ENCODE measurements around the gene FLOT1. TPM values are rescaled to one million over a fixed set of nuclear protein-coding genes. Genes with fewer than 3 reads are reported as not detected.

The FLOT1 gene
- total and polyA plus RNA-seq, 9 of the 15 experiments (the other 6 are each of a cell fraction or from before 2014, with no cell fraction given) = 11.7 to 149 (median 118) TPM

DNA sequence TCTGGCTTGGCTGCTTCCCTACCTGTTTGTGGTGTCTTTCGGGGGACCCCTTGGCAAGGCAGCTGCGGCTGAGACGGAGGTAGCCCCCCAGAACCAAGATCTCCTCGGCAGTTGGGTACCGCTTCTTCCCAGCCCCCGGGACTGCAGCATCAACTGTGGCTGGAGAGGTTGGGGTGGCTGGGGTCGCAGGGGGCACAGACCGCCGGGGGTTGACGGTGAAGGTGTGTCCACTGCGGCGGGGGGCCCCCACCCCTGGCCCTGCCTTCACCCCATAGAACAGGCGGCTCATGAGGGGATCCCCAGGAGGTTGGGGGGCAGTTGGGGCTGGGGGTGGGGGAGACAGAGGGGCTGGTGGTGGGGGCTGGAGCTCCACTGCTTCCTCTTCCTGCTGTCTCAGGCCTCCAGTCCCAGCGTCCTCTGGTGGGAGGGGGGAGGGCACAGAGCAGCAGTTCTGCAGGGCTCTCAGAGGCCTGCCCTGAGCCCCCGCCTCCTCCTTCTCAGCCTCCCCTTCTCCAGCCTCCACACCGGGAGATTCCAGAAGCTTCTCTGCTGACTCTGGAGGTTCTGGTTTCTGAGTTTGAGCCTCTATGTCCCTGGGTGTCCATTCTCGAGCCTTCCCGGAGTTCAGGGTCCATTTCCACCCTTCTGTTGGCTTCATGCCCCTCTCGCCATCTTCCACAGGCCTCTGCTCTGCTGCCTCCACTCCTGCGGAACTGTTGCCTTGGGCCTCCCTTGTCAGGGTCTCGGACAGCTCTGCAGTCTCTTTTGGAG is 57.9 kb downstream of the FLOT1 start (continued):
- TF ChIP-seq KLF13 (tag; IDR thresholded peaks at IDR 0.05; ENCODE audit: borderline replicate concordance, low read depth) (no peak), TCF7 (IDR thresholded peaks at IDR 0.05; ENCODE audit: borderline replicate concordance) (0 out of 2 replicates have a peak, but pooled peaks have one; percentile 45), ZNF184 (CRISPR knock-in tag; IDR thresholded peaks at IDR 0.05) (no peak), HDGF (IDR thresholded peaks at IDR 0.05) (peak; percentile 35), CHD2 (IDR thresholded peaks at IDR 0.05; ENCODE audit: low read depth, low read length) (0 out of 2 replicates have a peak, but pooled peaks have one; percentile 24), ZBTB5 (IDR thresholded peaks at IDR 0.05) (no peak), ARNT (IDR thresholded peaks at IDR 0.05) (peak; percentile 39 to 80; a peak in 1 of 4 replicates), ZNF609 (CRISPR knock-in tag; IDR thresholded peaks at IDR 0.05; ENCODE audit: borderline replicate concordance) (no peak), ZNF766 (CRISPR knock-in tag; conservative IDR thresholded peaks at IDR 0.05) (no peak), STAT5A (IDR thresholded peaks at IDR 0.05; ENCODE audit: borderline replicate concordance, low read length) (no peak), ZNF165 (CRISPR knock-in tag; IDR thresholded peaks at IDR 0.05; ENCODE audit: borderline replicate concordance) (no peak), ZNF174 (CRISPR knock-in tag; IDR thresholded peaks at IDR 0.05) (no peak), SMAD4 (CRISPR knock-in tag; conservative IDR thresholded peaks at IDR 0.05) (0 out of 2 replicates have a peak, but pooled peaks have one; percentile 20), GTF2A2 (tag; IDR thresholded peaks at IDR 0.05) (no peak), TEAD4 (IDR thresholded peaks at IDR 0.05; ENCODE audit: low read length) (no peak), TEAD4 (CRISPR knock-in tag; IDR thresholded peaks at IDR 0.05; ENCODE audit: borderline replicate concordance) (no peak), CREB5 (CRISPR knock-in tag; IDR thresholded peaks at IDR 0.05) (no peak), ZNF77 (CRISPR knock-in tag; IDR thresholded peaks at IDR 0.05) (no peak), ZNF584 (CRISPR knock-in tag; IDR thresholded peaks at IDR 0.05; ENCODE audit: low read depth) (no peak), ZNF282 (CRISPR knock-in tag; IDR thresholded peaks at IDR 0.05) (no peak)
- TF ChIP-seq, protein P1, sequence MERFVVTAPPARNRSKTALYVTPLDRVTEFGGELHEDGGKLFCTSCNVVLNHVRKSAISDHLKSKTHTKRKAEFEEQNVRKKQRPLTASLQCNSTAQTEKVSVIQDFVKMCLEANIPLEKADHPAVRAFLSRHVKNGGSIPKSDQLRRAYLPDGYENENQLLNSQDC (CRISPR knock-in tag; IDR thresholded peaks at IDR 0.05) = no peak
